Urothelium cell line (cell line): ENCODE measurements around the gene PLEKHF1.
A peak's percentile ranks its signal among the peaks of the same experiment; 100 is the strongest.
"Not testable (repeated sequence)": the region's sequence is repeated elsewhere in the genome, so short reads cannot be mapped to it uniquely, and the experiment has no call there.

ENCODE experiments used
- DNase-seq: peaks from one replicate; pipeline ENCODE4 v3.0.0; 2011; ENCODE audit warnings: low spot score, mixed read lengths
- FAIRE-seq: peaks from 2 replicates; lab custom pipeline; 2011; peaks lifted over from hg19 to GRCh38; lab: Jason Lieb, UNC

Gene PLEKHF1

GRCh38 chr19:29663861-29664752 lies 1.2 kb upstream of the PLEKHF1 start:
- peak; percentile 30 for DNase-seq
- peak; percentile 72 for FAIRE-seq

- FAIRE-seq (peak; percentile 63), DNase-seq (no peak)
Measured at GRCh38 chr19:29664753-29665214, 477 bp upstream of the PLEKHF1 start.

GRCh38 chr19:29665826-29666577 lies 741 bp downstream of the PLEKHF1 start:
- peak; percentile 96 for FAIRE-seq
- DNase-seq: peak; percentile 46

GRCh38 chr19:29666578-29667386 lies 1.5 kb downstream of the PLEKHF1 start:
- no peak for FAIRE-seq
- DNase-seq: peak; percentile 61

- FAIRE-seq: no peak
- DNase-seq: no peak
Measured at GRCh38 chr19:29667387-29667783, 2.1 kb downstream of the PLEKHF1 start.

- DNase-seq: peak; percentile 14
- FAIRE-seq: no peak
Measured at GRCh38 chr19:29667901-29668341, 2.7 kb downstream of the PLEKHF1 start.

- FAIRE-seq: peak; percentile 58
Measured at GRCh38 chr19:29668746-29669609, 3.7 kb downstream of the PLEKHF1 start.

GRCh38 chr19:29670255-29670654 lies 5.0 kb downstream of the PLEKHF1 start:
- DNase-seq (no peak), FAIRE-seq (no peak)

More at GRCh38 chr19:29668746-29669609, 3.7 kb downstream of the PLEKHF1 start:
- DNase-seq: peak; percentile 20

GRCh38 chr19:29671026-29671392 lies 5.7 kb downstream of the PLEKHF1 start:
- not testable (repeated sequence) for FAIRE-seq, DNase-seq

GRCh38 chr19:29671393-29672160 lies 6.3 kb downstream of the PLEKHF1 start:
- peak; percentile 86 for DNase-seq
- FAIRE-seq: peak; percentile 96

- FAIRE-seq (no peak), DNase-seq (no peak)
Measured at GRCh38 chr19:29672319-29672932, 7.2 kb downstream of the PLEKHF1 start.

- DNase-seq (no peak), FAIRE-seq (peak; percentile 13)
Measured at GRCh38 chr19:29672933-29673336, 7.7 kb downstream of the PLEKHF1 start.

GRCh38 chr19:29673451-29674371 lies 8.4 kb downstream of the PLEKHF1 start:
- FAIRE-seq: peak; percentile 70
- no peak for DNase-seq

- FAIRE-seq (no peak), DNase-seq (no peak)
Measured at GRCh38 chr19:29674374-29675119, 9.3 kb downstream of the PLEKHF1 start.

- DNase-seq: no peak
- FAIRE-seq: no peak
Measured at GRCh38 chr19:29675120-29675649, 9.9 kb downstream of the PLEKHF1 start.

- FAIRE-seq (peak; percentile 17), DNase-seq (no peak)
Measured at GRCh38 chr19:29675650-29676186, 10.5 kb downstream of the PLEKHF1 start.
